HL-60/S4 (cell line): ENCODE results near the gene SECISBP2.

Source experiments
- in situ Hi-C: fragments of 300-500 bp; cut with MboI; formaldehyde crosslinking; loops from 2 replicates; pipeline ENCODE4 v1.14.3; 2022; ENCODE audit warnings: low sequenced_read_pairs

SECISBP2 gene

GRCh38 chr9:89379031-89379430 lies 60.7 kb downstream of the SECISBP2 start:
- in situ Hi-C loops: no loop called here

- in situ Hi-C loops: no loop called here
These were observed 61.3 kb downstream of the SECISBP2 start for GRCh38 chr9:89379508-89380115.

GRCh38 chr9:89380437-89381307 lies 62.4 kb downstream of the SECISBP2 start:
- in situ Hi-C loops: no loop called here

GRCh38 chr9:89381308-89381609 lies 63.0 kb downstream of the SECISBP2 start:
- in situ Hi-C loops: no loop called here

- in situ Hi-C loops: no loop called here
These were observed 64.0 kb downstream of the SECISBP2 start for GRCh38 chr9:89382026-89382986.

- in situ Hi-C loops: no loop called here
These were observed 64.9 kb downstream of the SECISBP2 start for GRCh38 chr9:89383030-89383720.

GRCh38 chr9:89383721-89384300 lies 65.5 kb downstream of the SECISBP2 start:
- in situ Hi-C loops: no loop called here

GRCh38 chr9:89384783-89385182 lies 66.5 kb downstream of the SECISBP2 start:
- in situ Hi-C loops: no loop called here

GRCh38 chr9:89386206-89386605 lies 67.9 kb downstream of the SECISBP2 start:
- in situ Hi-C loops: no loop called here

GRCh38 chr9:89386797-89387196 lies 68.5 kb downstream of the SECISBP2 start:
- in situ Hi-C loops: no loop called here

GRCh38 chr9:89387197-89387849 lies 69.0 kb downstream of the SECISBP2 start:
- in situ Hi-C loops: no loop called here

- in situ Hi-C loops: no loop called here
These were observed 70.0 kb downstream of the SECISBP2 start for GRCh38 chr9:89388084-89388867.

- in situ Hi-C loops: no loop called here
These were observed 70.5 kb downstream of the SECISBP2 start for GRCh38 chr9:89388868-89389177.

GRCh38 chr9:89390068-89390555 lies 71.8 kb downstream of the SECISBP2 start:
- in situ Hi-C loops: loop anchor here (10.0 kb wide), 1 partner anchor 155 kb away; no protein-coding TSS in a partner anchor

GRCh38 chr9:89390578-89391116 lies 72.3 kb downstream of the SECISBP2 start:
- in situ Hi-C loops: loop anchor here (10.0 kb wide), 1 partner anchor 154 kb away; no protein-coding TSS in a partner anchor

GRCh38 chr9:89391585-89391984 lies 73.3 kb downstream of the SECISBP2 start:
- in situ Hi-C loops: loop anchor here (10.0 kb wide), 1 partner anchor 153 kb away; no protein-coding TSS in a partner anchor

- in situ Hi-C loops: loop anchor here (10.0 kb wide), 1 partner anchor 150 kb away; no protein-coding TSS in a partner anchor
These were observed 76.1 kb downstream of the SECISBP2 start for GRCh38 chr9:89394412-89394811.

- in situ Hi-C loops: loop anchor here (10.0 kb wide), 1 partner anchor 149 kb away; no protein-coding TSS in a partner anchor
These were observed 77.8 kb downstream of the SECISBP2 start for GRCh38 chr9:89395931-89396710.
